Measurements from ENCODE around the gene BTF3. TPM values are rescaled to one million over a fixed set of nuclear protein-coding genes. Genes with fewer than 3 reads are reported as not detected.

Gene BTF3
- 175 and 208 TPM in 2 replicates for total RNA-seq

DNA sequence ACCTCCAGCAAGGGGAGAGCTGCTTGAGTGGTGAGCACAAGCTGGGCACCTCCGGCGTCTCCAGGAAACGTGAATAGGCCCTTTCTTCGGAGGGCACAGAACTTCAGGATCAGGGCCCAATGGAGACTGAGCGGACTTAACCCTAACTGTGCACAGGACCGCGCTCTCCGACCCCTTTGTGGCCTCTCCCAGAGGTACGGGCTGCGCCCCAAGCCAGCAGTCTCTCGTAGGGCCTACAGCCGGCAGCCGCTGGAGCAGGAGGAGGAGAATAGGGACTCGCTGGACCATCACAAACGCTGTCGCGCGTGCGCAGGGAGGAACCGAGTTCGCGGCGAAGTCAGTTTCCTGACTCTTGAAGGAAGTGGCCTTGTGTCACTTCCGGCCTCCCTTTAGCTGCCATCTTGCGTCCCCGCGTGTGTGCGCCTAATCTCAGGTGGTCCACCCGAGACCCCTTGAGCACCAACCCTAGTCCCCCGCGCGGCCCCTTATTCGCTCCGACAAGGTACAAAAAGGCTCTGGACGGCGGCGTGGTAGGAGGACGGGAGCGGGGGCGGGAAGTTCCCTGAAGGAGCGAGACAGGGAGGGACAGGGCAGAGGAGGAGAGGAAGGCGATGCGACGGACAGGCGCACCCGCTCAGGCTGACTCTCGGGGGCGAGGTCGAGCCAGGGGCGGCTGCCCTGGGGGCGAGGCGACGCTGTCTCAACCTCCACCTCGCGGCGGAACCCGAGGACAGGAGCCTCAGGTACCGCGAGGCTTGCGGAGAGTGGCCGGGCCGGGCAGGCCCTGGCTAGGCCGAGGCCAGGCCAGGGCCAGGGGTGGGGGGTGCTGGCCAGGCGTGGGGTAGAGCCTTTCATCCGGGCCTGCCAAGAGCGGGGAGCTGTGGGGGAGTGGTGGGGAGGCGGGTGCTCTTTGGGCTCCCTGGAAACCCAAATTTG is at the start of gene BTF3:
Gene BTF3, plus strand, starts transcription at position 386 of the 936 bp plus-strand sequence. Its CDS starts 226 bp downstream, at position 612.

DNA sequence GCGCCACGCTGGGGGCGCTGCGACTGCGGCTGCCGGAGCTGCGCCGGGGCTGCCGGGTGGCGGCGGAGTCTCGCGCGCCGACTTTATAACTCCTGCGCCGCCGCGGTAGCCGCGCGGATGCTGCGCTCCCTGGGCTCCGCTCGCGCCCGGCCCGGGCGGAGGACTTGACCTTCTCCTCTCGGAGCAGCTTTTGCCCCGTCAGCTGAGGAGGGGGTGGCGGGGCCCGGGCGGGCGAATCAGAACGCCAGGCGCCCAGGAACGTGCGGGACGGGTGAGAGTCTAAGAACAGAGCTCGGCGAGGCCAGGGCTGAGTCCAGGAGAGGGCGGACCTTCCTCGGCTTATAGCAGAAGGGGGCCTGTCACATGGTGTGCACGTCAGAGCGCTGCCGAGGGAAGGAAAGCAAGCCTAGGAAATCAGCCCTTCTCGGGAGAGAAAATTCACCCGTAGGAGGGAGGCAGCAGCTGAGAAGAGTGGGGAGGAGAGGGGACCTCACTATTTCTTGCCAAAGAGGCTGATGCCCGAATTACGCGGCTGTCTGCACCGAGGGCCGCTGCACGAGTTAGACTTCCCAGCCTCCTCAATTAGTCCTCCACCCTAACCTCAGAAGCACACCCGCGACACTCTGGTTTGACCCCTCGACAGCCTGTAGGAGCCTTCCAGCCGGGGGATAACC is 49.6 kb upstream of the BTF3 start, which contains the start of gene FOXD1:
Gene FOXD1, minus strand, starts transcription at position 315 of the 674 bp plus-strand sequence. CDS start 415 bp downstream, outside the sequence.

Other genes starting within 250 kb of the BTF3 start
- 6.8 and 12.7 TPM in 2 replicates for gene FOXD1, start 49.7 kb upstream of the BTF3 start, total RNA-seq
- 15.2 and 18.2 TPM in 2 replicates for gene ANKRA2, start 67.2 kb downstream of the BTF3 start, total RNA-seq
- gene UTP15, start 67.3 kb downstream of the BTF3 start, total RNA-seq, result 10.2 and 16.0 TPM in 2 replicates
- 6.1 and 50.8 TPM in 2 replicates for gene ARHGEF28, start 127.8 kb downstream of the BTF3 start, total RNA-seq

Data from smooth muscle cell of the pulmonary artery (primary cell).